Calu3 (cell line): ENCODE measurements around the gene UBR3. TPM values are rescaled to one million over a fixed set of nuclear protein-coding genes. Genes with fewer than 3 reads are reported as not detected.

Source experiments
- BruUV-seq: library from RNA; stranded (reverse); fragments of 400-500 nt; replicated peaks from 2 replicates; lab custom pipeline; 2021; lab: Mats Ljungman, UMichigan
- CTCF ChIA-PET: fragments of 300-600 bp; sonication (Branson Sonifier 250); formaldehyde crosslinking; loops from one replicate; lab custom pipeline; 2022; ENCODE audit warnings: antibody characterized with exemption; lab: Charles Lee
- DNase-seq: peaks from one replicate; pipeline ENCODE4 v3.0.0; 2022
- H3K27ac Mint-ChIP-seq: one replicate; pipeline ENCODE4 v1.8.0; 2022; ENCODE audit warnings: mixed read lengths; ENCODE audit not compliant: unreplicated experiment
- H3K27me3 Mint-ChIP-seq: one replicate; pipeline ENCODE4 v1.8.0; 2022; ENCODE audit warnings: mixed read lengths; ENCODE audit not compliant: unreplicated experiment
- H3K36me3 Mint-ChIP-seq: one replicate; pipeline ENCODE4 v1.8.0; 2022; ENCODE audit warnings: mild to moderate bottlenecking, moderate library complexity, mixed read lengths; ENCODE audit not compliant: insufficient read depth, unreplicated experiment
- H3K4me1 Mint-ChIP-seq: one replicate; pipeline ENCODE4 v1.8.0; 2022; ENCODE audit warnings: mild to moderate bottlenecking, low read depth, mixed read lengths; ENCODE audit not compliant: unreplicated experiment
- H3K4me3 Mint-ChIP-seq: one replicate; pipeline ENCODE4 v1.8.0; 2022; ENCODE audit warnings: mild to moderate bottlenecking, low read depth, moderate library complexity, mixed read lengths; ENCODE audit not compliant: unreplicated experiment
- H3K9me3 Mint-ChIP-seq: one replicate; pipeline ENCODE4 v1.8.0; 2022; ENCODE audit warnings: low read depth, mixed read lengths; ENCODE audit not compliant: unreplicated experiment
- intact Hi-C: fragments of 100-400 bp; cut with micrococcal nuclease; formaldehyde crosslinking; loops from one replicate; pipeline ENCODE4 v1.10.0; 2022; ENCODE audit not compliant: unreplicated experiment
- total RNA-seq: library from RNA; stranded (reverse); gene quantifications from 2 replicates; pipeline ENCODE4 v1.2.3, GENCODE V29; 2022
- TF ChIP-seq, protein P1 (sequence below): fragments of 200-600 bp; IDR thresholded peaks from one replicate; pipeline ENCODE4 v1.8.0; 2022; ENCODE audit warnings: antibody characterized with exemption; ENCODE audit not compliant: unreplicated experiment

The UBR3 gene
- total RNA-seq, 1 experiment from 2014 or later = 33.1 TPM

- Mint-ChIP-seq H3K27ac (no peak overlapping the region), H3K4me3 (no peak overlapping the region), H3K9me3 (no peaks in the 10 kb centered on the region), H3K27me3 (no peaks in the 10 kb centered on the region), H3K4me1 (no peaks in the 10 kb centered on the region), H3K36me3 (no peaks in the 10 kb centered on the region)
- TF ChIP-seq, protein P1, sequence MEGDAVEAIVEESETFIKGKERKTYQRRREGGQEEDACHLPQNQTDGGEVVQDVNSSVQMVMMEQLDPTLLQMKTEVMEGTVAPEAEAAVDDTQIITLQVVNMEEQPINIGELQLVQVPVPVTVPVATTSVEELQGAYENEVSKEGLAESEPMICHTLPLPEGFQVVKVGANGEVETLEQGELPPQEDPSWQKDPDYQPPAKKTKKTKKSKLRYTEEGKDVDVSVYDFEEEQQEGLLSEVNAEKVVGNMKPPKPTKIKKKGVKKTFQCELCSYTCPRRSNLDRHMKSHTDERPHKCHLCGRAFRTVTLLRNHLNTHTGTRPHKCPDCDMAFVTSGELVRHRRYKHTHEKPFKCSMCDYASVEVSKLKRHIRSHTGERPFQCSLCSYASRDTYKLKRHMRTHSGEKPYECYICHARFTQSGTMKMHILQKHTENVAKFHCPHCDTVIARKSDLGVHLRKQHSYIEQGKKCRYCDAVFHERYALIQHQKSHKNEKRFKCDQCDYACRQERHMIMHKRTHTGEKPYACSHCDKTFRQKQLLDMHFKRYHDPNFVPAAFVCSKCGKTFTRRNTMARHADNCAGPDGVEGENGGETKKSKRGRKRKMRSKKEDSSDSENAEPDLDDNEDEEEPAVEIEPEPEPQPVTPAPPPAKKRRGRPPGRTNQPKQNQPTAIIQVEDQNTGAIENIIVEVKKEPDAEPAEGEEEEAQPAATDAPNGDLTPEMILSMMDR = no peak
- DNase-seq = no peak
- BruUV-seq = no TSS peak
- CTCF ChIA-PET = no interaction called here
- intact Hi-C loops = loop anchor here (10.0 kb wide), 1 partner anchor 141 kb away; no protein-coding TSS in a partner anchor
Observed at GRCh38 chr2:170013802-170014551, 186.7 kb downstream of the UBR3 start.

- Mint-ChIP-seq H3K9me3 (no peaks in the 10 kb centered on the region), H3K4me1 (no peaks in the 10 kb centered on the region), H3K27me3 (no peaks in the 10 kb centered on the region), H3K36me3 (no peaks in the 10 kb centered on the region), H3K27ac (no peak overlapping the region), H3K4me3 (no peak overlapping the region)
- BruUV-seq = no TSS peak
- TF ChIP-seq, protein P1 = no peak
- no peak for DNase-seq
- intact Hi-C loops = loop anchor here (10.0 kb wide), 1 partner anchor 140 kb away; no protein-coding TSS in a partner anchor
- CTCF ChIA-PET = no interaction called here
Observed at GRCh38 chr2:170014769-170015168, 187.5 kb downstream of the UBR3 start.

GRCh38 chr2:170017860-170018532 is 190.7 kb downstream of the UBR3 start:
- intact Hi-C loops = loop anchor here (10.0 kb wide), 1 partner anchor 137 kb away; no protein-coding TSS in a partner anchor
- no TSS peak for BruUV-seq
- DNase-seq = no peak
- H3K27me3 Mint-ChIP-seq = no peaks in the 10 kb centered on the region
- TF ChIP-seq, protein P1 = no peak
- no peaks in the 10 kb centered on the region for H3K4me1 Mint-ChIP-seq
- no peak overlapping the region for H3K27ac Mint-ChIP-seq
- no peak overlapping the region for H3K4me3 Mint-ChIP-seq
- H3K9me3 Mint-ChIP-seq = no peaks in the 10 kb centered on the region
- no peaks in the 10 kb centered on the region for H3K36me3 Mint-ChIP-seq
- CTCF ChIA-PET = no interaction called here

DNA sequence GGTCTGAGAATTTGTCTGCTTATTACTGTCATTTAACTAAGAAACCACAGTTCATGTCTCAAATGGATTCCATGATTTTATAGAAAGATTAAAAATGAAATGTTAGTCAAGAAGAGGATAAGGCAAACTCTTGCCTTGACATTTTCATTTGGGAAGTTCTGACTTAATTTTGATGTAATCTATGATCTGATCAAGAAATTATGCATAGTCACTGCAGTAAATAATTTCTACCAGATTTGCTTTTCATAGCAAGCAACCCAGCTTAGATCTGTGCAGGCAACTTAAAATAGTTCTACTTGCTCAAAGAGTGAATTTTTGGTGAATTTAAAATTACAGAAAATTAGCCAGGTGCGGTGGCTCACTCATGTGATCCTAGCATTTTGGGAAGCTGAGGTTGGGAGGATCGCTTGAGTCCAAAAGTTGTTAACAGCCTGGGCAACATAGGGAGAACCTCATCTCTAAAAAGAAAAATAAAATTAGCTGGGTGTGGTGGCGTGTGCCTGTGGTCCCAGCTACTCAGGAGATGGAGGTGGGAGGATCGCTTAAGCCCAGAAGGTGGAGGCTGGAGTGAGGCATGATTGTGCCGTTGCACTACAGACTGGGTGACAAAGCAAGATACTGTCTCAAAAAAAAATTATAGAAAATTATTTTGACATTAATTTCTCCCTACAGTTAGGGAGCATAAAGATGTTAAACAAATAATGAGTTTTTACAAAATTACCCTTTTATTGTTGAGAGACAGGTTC is 192.0 kb downstream of the UBR3 start:
- intact Hi-C loops = loop anchor here (10.0 kb wide), 1 partner anchor 136 kb away; no protein-coding TSS in a partner anchor
- DNase-seq = no peak
- no peaks in the 10 kb centered on the region for H3K9me3 Mint-ChIP-seq
- TF ChIP-seq, protein P1 = no peak
- CTCF ChIA-PET = no interaction called here
- no peaks in the 10 kb centered on the region for H3K36me3 Mint-ChIP-seq
- no peaks in the 10 kb centered on the region for H3K4me1 Mint-ChIP-seq
- H3K27ac Mint-ChIP-seq = no peak overlapping the region
- H3K27me3 Mint-ChIP-seq = no peaks in the 10 kb centered on the region
- no peak overlapping the region for H3K4me3 Mint-ChIP-seq
- BruUV-seq = no TSS peak
